IPS DF 6.9 (cell line): Measurements from ENCODE around the gene TPST1.

Experiments used
- DNase-seq: peaks from one replicate; pipeline ENCODE4 v3.0.0-alpha.2; 2013; ENCODE audit warnings: low read depth, low spot score
- H3K27ac ChIP-seq: one replicate; pipeline ENCODE4 v1.5.1; 2013; ENCODE audit warnings: low read length, control low read depth
- H3K27me3 ChIP-seq: 2 replicates; pipeline ENCODE4 v1.6.1; 2013; ENCODE audit warnings: mild to moderate bottlenecking, low read length; ENCODE audit not compliant: control insufficient read depth, insufficient read depth
- H3K36me3 ChIP-seq: 2 replicates; pipeline ENCODE4 v1.6.1; 2013; ENCODE audit warnings: low read length; ENCODE audit not compliant: control insufficient read depth, insufficient read depth
- H3K4me1 ChIP-seq: 2 replicates; pipeline ENCODE4 v1.6.1; 2013; ENCODE audit warnings: low read length; ENCODE audit not compliant: control insufficient read depth, insufficient read depth
- H3K4me3 ChIP-seq: 2 replicates; pipeline ENCODE4 v1.5.1; 2013; ENCODE audit warnings: mild to moderate bottlenecking, low read length
- H3K9me3 ChIP-seq: 2 replicates; pipeline ENCODE4 v1.6.1; 2013; ENCODE audit warnings: low read length, inconsistent platforms; ENCODE audit not compliant: control insufficient read depth, insufficient read depth
- whole genome bisulfite sequencing: extraction: QIAGEN DNeasy Blood & Tissue Kit; methylation state at CpG from one replicate; pipeline ENCODE4 v1.1.7; 2013; ENCODE audit warnings: mixed read lengths, missing lambda C conversion rate; ENCODE audit not compliant: insufficient read length, insufficient coverage; 5-methylcytosine and 5-hydroxymethylcytosine counted together

Gene TPST1

DNA sequence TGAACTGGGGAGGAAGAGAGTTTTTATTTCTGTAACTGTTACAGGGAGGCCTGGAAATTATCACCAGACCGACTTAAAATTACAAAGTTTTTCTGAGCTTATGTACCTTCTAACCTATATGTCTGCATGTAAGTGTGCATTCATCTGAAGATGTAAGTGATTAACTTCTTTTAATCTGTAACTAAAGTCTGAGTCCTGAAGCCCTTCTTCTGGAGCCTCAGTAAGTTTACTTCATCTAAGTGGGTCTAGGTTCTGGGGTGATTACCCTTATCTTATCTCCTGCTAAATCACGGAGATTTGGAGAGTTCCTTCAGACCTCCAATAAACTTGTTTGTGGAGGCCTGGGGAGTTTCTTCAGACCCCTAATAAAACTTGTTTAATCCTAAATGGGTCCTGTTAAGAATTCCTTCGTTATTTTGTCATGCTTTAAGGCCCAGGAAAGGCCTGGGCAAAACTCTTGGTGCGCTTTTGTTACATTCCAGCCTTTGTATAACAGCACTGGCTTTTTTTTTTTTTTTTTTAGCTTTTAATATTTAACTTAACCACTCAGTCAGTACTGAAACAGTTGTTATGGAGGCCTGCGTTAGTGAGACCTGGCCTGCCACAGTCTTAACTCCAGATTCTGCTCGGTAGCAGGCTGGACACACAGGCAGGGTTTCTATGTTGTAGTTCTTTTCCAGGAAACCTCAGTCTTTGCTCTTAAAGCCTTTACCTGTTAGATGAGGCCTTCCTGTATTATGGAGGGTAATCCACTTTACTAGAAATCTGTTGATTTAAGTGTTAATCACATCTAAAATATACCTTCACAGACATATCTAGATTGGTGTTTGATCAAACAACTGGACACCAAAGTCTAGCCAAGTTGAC lies 33.0 kb downstream of the TPST1 start:
- no peak for DNase-seq
- Histone ChIP-seq H3K36me3 (no peaks in the 10 kb centered on the region), H3K27ac (no peak overlapping the region), H3K9me3 (no peaks in the 10 kb centered on the region), H3K27me3 (no peaks in the 10 kb centered on the region), H3K4me3 (no peak overlapping the region), H3K4me1 (no peaks in the 10 kb centered on the region)
- no CpG with 5 or more reads among the region's 6 CpGs for WGBS

- H3K4me3 ChIP-seq, result no peak overlapping the region
- no CpG with 5 or more reads among the region's 5 CpGs for WGBS
- no peaks in the 10 kb centered on the region for H3K9me3 ChIP-seq
- H3K36me3 ChIP-seq, result no peaks in the 10 kb centered on the region
- no peak for DNase-seq
- H3K27me3 ChIP-seq, result no peaks in the 10 kb centered on the region
- H3K4me1 ChIP-seq, result no peaks in the 10 kb centered on the region
- no peak overlapping the region for H3K27ac ChIP-seq
These were observed 33.8 kb downstream of the TPST1 start for GRCh38 chr7:66238773-66239466.

- H3K27ac ChIP-seq, result no peak overlapping the region
- no CpG with 5 or more reads among the region's 1 CpG for WGBS
- no peaks in the 10 kb centered on the region for H3K9me3 ChIP-seq
- no peak overlapping the region for H3K4me3 ChIP-seq
- no peaks in the 10 kb centered on the region for H3K4me1 ChIP-seq
- no peaks in the 10 kb centered on the region for H3K27me3 ChIP-seq
- H3K36me3 ChIP-seq, result no peaks in the 10 kb centered on the region
- DNase-seq, result no peak
These were observed 34.3 kb downstream of the TPST1 start for GRCh38 chr7:66239467-66239856.

GRCh38 chr7:66245008-66245407 lies 39.9 kb downstream of the TPST1 start:
- no peaks in the 10 kb centered on the region for H3K27me3 ChIP-seq
- H3K4me1 ChIP-seq, result no peaks in the 10 kb centered on the region
- H3K27ac ChIP-seq, result no peak overlapping the region
- no peaks in the 10 kb centered on the region for H3K36me3 ChIP-seq
- no peak for DNase-seq
- WGBS, result no CpG with 5 or more reads among the region's 2 CpGs
- no peaks in the 10 kb centered on the region for H3K9me3 ChIP-seq
- no peak overlapping the region for H3K4me3 ChIP-seq

DNA sequence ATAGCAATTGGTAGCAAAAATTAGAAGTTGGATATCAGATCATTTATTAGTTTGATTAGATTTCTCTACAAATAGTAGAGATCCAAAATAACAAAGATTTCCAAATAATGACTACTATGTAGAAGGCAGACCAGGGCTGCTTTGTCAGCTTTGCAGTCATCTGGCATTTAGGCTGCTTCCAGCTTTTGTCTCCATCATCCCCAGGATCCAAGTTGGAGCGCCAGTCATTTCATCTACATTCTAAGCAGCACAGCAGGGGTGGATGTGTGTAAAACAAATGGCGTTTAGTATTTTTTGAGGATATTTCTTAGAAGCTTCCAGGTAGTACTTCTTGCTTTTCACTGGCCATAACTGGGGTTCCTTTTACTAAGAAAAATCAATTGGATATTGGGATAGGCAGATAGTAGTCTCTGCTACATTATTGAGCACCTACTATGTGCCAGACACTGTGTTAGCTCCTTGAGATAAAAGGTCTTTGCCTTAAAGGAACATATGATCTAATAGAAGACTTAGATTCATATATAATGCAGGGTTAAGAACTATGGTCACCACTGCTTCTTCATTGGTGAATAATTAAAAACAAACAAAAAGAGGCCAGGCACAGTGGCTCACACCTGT lies 41.5 kb downstream of the TPST1 start:
- Histone ChIP-seq H3K9me3 (no peaks in the 10 kb centered on the region), H3K27ac (no peak overlapping the region), H3K27me3 (no peaks in the 10 kb centered on the region), H3K4me3 (no peak overlapping the region), H3K36me3 (no peaks in the 10 kb centered on the region), H3K4me1 (no peaks in the 10 kb centered on the region)
- DNase-seq, result no peak
- no CpG with 5 or more reads among the region's 2 CpGs for WGBS

DNA sequence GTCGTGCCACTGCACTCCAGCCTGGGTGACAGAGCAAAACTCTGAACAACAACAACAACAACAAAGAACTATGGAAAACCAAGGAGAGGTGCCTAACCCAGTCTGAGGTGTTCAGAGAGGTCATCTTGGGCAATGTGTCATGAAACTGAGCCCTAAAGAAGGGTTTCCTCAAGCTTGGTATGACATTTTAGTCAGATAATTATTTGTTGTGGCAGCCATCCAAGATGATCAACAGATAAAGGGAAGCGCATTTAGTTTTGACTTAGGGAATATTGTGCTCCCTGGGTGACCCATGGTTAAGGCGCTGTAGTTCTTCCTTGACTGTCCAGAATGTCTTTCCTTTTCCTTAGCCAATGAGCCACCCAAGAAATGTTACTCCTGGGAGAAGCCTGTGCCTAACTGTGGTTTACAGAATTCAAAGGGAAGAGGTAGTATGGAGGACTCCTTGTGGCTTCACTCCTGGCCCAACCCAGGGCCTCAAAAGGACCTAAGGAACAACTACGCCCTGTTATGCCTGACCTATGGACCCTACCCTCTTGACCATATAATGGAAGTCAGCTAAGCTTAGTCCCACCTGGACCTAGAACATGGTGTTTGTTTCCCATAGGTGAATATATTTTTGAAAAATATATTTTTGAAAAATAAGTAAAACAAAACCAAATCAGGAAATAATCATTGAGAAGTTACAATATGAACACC lies 42.4 kb downstream of the TPST1 start:
- H3K9me3 ChIP-seq, result no peaks in the 10 kb centered on the region
- no peaks in the 10 kb centered on the region for H3K27me3 ChIP-seq
- H3K4me3 ChIP-seq, result no peak overlapping the region
- H3K4me1 ChIP-seq, result no peaks in the 10 kb centered on the region
- DNase-seq, result no peak
- WGBS, result no CpG with 5 or more reads among the region's 4 CpGs
- no peak overlapping the region for H3K27ac ChIP-seq
- H3K36me3 ChIP-seq, result no peaks in the 10 kb centered on the region

- no peak for DNase-seq
- Histone ChIP-seq H3K36me3 (no peaks in the 10 kb centered on the region), H3K27me3 (no peaks in the 10 kb centered on the region), H3K9me3 (no peaks in the 10 kb centered on the region), H3K4me3 (no peak overlapping the region), H3K27ac (no peak overlapping the region), H3K4me1 (no peaks in the 10 kb centered on the region)
- WGBS, result no CpG with 5 or more reads among the region's 3 CpGs
These were observed 45.6 kb downstream of the TPST1 start for GRCh38 chr7:66250711-66251110.

DNA sequence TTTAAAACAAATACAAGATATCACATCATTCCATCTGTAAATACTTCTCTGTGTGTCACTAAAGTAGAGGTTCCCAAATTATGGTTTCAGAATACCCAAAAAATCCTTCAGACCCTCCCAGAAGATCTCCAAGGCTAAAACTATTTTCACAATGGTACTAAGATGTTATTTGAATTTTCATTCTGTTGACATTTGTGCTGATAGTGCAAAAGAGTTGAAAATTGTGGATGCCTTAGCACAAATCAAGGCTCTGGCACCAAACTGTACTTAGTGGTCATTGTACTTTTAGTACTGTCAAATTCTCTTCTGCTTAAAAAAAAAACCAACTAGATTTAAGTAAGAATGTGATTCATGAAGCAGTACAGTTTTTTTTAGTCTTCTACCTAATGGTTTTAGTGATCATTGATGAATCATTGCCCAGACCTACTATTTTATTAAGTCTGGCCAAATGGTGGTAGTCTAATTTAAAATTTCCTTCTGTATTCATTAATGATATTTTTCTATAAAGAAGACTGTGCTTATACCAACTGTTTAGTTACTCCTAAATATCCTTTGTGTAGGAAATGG lies 50.5 kb downstream of the TPST1 start:
- H3K9me3 ChIP-seq, result no peaks in the 10 kb centered on the region
- H3K4me1 ChIP-seq, result no peaks in the 10 kb centered on the region
- H3K4me3 ChIP-seq, result no peak overlapping the region
- no peaks in the 10 kb centered on the region for H3K27me3 ChIP-seq
- no peak overlapping the region for H3K27ac ChIP-seq
- no peak for DNase-seq
- H3K36me3 ChIP-seq, result no peaks in the 10 kb centered on the region

DNA sequence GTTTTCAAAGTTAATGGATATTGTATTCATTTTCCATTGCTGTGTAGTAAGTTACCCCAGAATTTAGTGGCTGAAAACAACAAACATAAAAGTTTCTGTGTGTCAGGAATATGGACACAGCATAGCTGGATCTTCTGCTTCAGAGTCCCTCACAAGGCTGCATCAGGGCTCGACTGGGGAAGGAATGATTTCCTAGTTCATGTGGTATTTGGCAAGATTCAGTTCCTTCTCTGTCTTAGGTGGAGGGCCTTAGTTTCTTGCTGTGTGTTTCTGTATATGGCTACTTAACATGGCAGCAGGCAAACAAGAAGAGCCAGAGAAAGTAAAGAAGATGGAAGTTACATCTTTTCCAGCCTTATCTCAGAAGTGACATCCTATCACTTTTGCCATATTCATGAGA lies 51.1 kb downstream of the TPST1 start:
- Histone ChIP-seq H3K27ac (no peak overlapping the region), H3K4me3 (no peak overlapping the region), H3K36me3 (no peaks in the 10 kb centered on the region), H3K27me3 (no peaks in the 10 kb centered on the region), H3K4me1 (no peaks in the 10 kb centered on the region), H3K9me3 (no peaks in the 10 kb centered on the region)
- WGBS, result no CpG with 5 or more reads among the region's 1 CpG
- no peak for DNase-seq

GRCh38 chr7:66257481-66257880 lies 52.3 kb downstream of the TPST1 start:
- H3K27ac ChIP-seq, result no peak overlapping the region
- DNase-seq, result no peak
- H3K36me3 ChIP-seq, result no peaks in the 10 kb centered on the region
- H3K4me1 ChIP-seq, result no peaks in the 10 kb centered on the region
- no peak overlapping the region for H3K4me3 ChIP-seq
- H3K27me3 ChIP-seq, result no peaks in the 10 kb centered on the region
- WGBS, result no CpG with 5 or more reads among the region's 4 CpGs
- H3K9me3 ChIP-seq, result no peaks in the 10 kb centered on the region
